HG03457 (cell line): ENCODE data around the gene SPATA2L.
"Not testable (repeated sequence)": the region's sequence is repeated elsewhere in the genome, so short reads cannot be mapped to it uniquely, and the experiment has no call there.

ENCODE experiments used
- ATAC-seq: cut with Tn5 transposase; IDR thresholded peaks from one replicate; pipeline ENCODE4 v1.9.1; 2021; ENCODE audit warnings: moderate number of reproducible peaks; ENCODE audit not compliant: unreplicated experiment

The SPATA2L gene

DNA sequence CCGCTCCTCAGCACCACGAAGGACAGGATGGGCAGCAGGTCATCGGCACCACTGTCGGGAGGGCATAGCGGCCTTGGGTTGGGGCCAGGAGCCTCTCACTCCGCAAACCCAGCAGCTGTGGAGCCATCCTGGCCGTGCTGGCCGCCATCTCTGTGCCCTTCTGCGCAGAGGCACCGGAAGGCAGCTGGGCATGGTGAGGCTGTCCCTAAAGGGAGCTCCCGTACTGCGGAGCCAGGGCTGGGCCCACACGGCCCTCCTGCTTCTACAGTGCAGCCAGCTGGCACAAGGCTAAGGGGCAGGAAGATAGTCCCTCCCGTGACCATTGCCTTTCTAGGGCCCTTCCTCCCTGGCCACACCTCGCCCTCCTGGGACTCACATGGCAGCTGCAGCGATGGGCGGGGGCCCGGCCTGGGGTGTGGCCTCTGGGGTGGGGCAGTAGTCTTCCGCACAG, 7.0 kb upstream of the SPATA2L start:
- ATAC-seq: no peak

GRCh38 chr16:89707695-89708094, 6.2 kb upstream of the SPATA2L start:
- no peak for ATAC-seq

DNA sequence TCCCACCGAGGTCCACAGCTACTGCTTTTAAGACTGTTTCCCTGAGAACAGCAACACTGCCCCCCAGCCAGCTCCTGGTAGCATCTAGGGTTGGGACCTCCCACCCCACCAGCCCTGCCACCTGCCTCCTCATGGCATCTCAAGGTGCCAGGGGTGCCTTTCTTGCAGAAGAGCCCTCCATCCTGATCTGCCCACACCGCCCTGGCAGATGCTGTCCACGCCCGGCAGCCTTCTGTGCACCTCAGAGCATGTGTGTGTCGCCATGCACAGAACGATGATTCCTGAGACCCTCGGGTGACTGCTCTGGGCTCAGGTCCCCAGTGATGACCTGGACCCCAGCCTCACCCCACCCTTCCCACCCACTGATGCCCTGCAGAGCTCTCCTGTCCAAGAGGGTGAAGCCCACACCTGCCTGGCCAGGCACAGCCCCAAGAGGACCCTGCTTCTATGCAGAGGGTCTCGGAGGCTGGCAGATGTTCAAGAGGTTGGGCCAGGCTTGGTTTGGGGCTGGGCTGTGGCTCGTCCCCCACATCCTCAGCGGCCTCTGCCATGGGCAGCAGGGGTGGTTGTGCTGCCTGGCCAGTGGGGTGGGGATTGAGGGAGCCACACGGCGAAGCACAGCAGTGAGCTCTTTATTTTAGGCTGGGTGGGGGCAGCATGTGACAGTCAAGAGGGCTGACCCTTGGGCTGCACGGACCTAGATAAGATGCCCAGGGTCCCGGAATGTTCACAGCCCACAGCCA, 5.2 kb upstream of the SPATA2L start:
- no peak for ATAC-seq

DNA sequence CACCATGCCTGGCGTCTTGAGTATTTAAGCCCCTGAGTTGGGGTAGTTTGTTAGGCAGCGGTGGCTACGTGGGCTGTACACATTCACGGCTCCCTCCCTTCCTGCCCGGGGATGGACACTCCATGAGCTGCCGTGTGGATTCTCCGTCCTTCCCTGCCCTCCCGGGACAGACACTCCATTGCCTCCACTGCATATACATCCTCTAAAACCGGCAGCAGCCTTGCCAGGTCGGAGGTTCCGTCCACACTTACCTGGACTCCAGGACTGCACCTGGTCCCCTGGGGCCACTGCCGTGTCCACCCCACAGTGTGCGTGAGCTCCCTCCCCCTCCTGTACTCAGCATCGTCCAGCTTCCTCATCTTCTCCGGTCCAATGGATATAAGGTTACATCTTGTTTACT, 3.5 kb upstream of the SPATA2L start:
- no peak for ATAC-seq

GRCh38 chr16:89704281-89704680, 2.8 kb upstream of the SPATA2L start:
- ATAC-seq: no peak

DNA sequence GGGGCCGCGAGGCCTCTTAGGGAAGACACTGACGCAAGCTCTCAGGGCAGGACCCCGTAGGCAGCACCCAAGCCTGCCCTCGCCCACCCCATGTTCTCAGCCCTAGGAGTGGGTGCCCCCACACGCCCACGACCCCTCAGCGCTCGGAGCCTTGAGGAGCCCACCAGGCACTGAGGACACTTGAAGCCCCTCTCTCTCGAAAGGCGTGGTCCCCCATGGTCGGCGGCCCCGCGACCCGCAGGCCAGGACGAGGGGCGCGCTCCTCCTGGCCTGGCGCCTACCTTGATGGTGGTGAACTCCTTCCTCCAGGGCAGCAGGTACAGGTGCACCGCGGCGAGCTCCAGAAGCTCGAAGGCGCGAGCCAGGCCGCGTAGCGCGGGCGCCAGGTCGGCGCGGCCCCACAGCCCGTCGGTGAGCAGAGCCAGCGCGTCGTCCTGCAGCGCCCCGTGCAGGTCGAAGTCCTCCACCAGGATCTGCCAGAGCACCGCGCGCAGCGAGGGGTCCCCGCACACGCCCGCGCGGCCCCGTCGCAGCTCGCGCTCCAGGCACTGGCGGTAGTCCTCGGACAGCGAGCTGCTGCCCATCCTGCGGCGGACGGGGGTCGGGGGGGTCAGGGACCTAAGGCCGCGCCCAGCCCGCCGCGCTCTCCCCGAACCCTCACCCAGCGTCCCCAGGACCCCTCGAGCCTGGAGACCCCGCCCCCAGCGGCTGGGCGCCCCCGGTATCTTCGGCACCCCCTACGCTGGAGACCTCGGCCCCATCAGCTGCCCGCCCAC, 668 bp downstream of the SPATA2L start:
- no peak for ATAC-seq

GRCh38 chr16:89700100-89700648, 1.3 kb downstream of the SPATA2L start:
- peak; percentile 39 for ATAC-seq

GRCh38 chr16:89699629-89700099, 1.8 kb downstream of the SPATA2L start:
- ATAC-seq: peak; percentile 2

GRCh38 chr16:89698717-89699116, 2.8 kb downstream of the SPATA2L start:
- not testable (repeated sequence) for ATAC-seq

DNA sequence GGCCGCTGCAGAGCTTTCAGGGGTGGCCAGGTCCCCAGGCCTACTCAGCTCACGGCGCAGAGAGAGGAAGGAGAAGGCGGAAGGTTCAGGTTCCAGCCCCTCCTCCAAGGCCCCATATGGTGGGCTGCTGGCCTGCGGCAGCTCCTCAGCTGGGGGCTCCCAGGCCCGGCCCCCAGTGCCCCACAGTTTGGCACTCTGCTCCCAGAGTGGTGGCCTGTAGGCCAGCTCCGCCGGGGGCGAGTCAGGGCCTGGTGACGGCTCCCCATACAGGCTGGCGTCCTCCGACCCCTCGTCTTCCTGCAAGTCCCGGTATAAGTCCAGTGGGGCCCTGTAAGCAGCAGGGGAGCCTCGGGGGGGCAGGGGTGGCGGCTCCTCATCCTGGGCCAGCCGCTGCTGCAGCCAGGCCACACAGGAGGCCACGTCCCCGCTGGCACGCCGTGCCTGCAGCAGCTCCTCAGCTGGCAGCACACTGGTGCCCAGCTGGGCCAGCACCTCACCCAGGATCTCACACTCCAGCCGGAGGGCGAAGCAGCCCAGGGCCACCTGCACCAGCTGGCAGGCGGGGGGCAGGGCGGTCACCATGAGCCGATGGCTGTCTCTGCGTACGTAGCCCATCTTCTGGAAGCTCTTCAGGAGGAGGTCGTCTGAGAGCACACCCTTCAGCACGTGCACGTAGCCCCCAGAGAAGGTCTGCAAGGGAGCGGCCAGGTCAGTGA, 3.7 kb downstream of the SPATA2L start:
- no peak for ATAC-seq

DNA sequence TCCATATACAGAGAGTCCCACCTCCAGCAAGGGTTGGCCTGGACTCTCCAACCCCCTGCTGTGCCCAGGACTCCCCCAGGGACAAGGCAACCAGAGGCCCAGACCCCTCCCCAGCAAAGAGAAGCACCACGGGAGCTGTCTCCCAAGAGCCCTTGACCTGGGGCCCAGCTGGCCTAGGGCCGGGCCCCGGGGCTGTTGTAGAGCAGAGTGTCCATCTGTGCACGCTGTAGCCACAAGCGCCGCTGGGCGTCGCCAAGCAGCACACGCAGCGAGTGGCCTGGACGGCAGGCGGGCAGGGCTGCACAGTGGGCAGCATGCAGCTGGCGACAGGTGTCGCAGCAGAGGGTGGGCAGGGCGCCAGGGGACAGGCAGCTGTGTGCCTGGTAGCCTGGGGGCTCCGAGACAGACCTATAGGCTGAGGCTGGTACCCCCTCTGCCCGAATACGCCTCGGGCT, 4.3 kb downstream of the SPATA2L start:
- no peak for ATAC-seq

- no peak for ATAC-seq
Measured at GRCh38 chr16:89696670-89697128, 4.8 kb downstream of the SPATA2L start.

- ATAC-seq: no peak
Measured at GRCh38 chr16:89695875-89696669, 5.4 kb downstream of the SPATA2L start.

DNA sequence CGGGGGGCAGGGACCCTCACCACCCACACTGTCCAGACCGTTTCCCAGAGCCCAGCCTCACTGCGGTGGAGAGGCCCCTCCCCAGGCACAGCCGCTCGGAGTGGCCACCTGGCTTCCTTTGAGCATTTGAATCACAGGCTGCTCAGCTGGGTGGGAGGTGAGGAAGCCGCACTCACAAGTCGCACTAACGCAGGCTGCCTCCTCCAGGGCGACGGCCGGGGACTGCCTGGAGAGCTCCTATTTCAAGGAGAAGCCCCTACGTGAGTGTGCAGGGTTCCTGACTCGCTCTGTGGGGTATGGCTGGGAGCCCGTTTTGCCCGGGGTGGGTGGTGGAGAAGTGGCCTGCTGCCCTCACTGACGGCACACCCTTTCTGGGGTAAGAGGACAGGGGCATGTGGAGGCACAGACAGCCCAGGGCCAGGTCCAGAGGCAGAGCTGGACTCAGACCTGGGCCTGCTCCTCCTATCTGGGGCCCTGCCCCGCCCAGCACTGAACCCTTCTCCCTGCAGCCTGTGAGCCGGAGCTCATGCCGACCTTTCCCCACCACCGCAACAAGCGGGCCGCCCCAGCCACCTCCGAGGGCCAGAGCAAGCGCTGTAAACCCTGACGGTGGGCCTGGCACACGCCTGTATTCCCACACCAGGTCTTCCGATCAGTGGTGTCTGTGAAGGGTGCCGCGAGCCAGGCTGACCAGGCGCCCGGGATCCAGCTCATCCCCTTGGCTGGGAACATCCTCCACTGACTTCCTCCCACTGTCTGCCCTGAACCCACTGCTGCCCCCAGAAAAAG, 6.2 kb downstream of the SPATA2L start:
- no peak for ATAC-seq

DNA sequence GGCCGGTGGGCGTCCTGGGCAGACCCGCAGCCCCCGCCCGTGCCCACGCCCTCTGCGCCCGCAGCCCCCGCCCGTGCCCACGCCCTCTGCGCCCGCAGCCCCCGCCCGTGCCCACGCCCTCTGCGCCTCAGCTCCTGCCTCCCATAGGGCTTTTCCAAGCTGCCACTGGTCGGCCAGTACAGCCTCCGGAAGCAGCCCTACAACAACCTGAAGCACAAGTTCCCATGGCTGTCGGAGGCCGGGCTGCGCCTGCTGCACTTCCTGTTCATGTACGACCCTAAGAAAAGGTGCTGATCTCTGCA, 6.8 kb downstream of the SPATA2L start:
- ATAC-seq: not testable (repeated sequence)

DNA sequence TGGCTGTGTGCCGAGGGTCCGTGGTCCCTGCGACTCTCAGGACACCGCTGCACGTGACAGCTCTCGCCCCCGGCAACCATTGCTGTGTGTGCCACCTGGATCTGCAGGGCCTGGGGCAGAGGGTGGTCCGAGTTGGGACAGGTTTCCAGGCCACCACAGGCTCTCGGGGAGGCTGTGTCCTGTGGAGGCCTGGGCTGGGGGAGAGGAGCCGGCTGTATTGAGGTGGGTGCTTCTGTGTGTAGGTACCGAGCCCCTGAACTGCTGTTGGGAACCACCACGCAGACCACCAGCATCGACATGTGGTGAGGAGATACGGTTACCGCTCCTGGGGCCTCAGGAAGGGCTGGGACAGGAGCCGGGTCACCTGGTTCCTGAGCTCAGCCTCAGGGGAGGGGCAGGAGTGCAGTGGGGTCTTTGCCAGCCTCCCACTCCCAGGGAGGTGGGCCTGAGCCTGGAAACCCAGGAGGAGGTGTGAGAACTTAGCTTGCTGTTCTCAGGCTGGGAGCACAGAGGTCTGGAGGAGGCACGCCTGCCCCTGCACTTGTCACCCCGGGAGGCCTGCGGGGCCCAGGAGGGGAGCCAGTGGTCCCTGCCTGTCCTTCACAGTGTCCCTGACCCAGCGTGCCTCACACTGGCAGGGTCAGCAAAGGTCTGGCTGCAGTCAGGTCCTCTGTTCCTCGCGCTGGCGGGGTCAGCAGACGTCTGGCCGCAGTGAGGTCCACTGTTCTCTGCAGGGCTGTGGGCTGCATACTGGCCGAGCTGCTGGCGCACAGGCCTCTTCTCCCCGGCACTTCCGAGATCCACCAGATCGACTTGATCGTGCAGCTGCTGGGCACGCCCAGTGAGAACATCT, 7.3 kb downstream of the SPATA2L start:
- ATAC-seq: no peak

GRCh38 chr16:89693289-89693731, 8.2 kb downstream of the SPATA2L start:
- no peak for ATAC-seq

GRCh38 chr16:89691986-89692569, 9.4 kb downstream of the SPATA2L start:
- no peak for ATAC-seq
